NCI-H524 (cell line): ENCODE measurements around the gene DNMBP.
"Not testable (repeated sequence)": the region's sequence is repeated elsewhere in the genome, so short reads cannot be mapped to it uniquely, and the experiment has no call there.

Source experiments
- DNase-seq, 2 experiments: peaks; one replicate each; lab custom pipeline; 2025; lab: John Stamatoyannopoulos, UW

DNMBP gene

DNA sequence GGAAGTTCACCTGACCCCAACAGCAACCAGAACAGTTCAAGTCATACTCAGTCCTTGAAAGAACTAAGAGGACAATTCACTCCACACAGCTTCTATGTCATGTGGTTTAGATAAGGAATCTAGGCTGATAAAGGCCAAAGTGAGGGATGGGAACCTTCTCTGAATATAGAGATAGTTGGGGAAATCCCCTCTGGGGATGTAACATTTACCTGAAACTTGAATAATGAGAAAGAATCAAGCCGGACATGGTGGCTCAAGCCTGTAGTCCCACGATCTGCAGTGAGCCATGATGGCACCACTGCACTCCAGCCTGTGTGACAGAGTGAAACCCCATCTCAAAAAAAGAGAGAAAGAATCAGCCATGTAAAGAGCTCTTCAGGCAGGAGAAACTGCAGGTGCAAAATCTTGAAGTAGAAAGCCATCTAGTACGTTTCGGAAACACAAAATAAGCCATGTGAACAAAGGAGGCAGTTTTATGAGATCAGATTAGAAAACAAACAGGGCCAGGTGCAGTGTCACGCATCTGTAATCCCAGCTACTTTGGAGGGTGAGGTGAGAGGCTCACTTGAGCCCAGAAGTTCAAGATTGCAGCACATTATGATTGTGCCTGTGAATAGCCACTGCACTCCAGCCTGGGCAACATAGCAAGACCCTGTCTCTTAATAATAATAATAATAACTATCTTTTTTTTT is 4.5 kb upstream of the DNMBP start:
- DNase-seq: no peak

- DNase-seq: no peak
These were observed 3.9 kb upstream of the DNMBP start for GRCh38 chr10:100013621-100014020.

- DNase-seq: not testable (repeated sequence)
These were observed 2.2 kb upstream of the DNMBP start for GRCh38 chr10:100011906-100012305.

GRCh38 chr10:100009283-100009792 is 409 bp downstream of the DNMBP start:
- DNase-seq: peak; percentile 27 to 54

GRCh38 chr10:100008708-100009282 is 952 bp downstream of the DNMBP start:
- peak in 1 of 2 experiments; percentile 22 for DNase-seq

- DNase-seq: no peak
These were observed 1.6 kb downstream of the DNMBP start for GRCh38 chr10:100008142-100008522.

- no peak for DNase-seq
These were observed 2.3 kb downstream of the DNMBP start for GRCh38 chr10:100007231-100008141.

DNA sequence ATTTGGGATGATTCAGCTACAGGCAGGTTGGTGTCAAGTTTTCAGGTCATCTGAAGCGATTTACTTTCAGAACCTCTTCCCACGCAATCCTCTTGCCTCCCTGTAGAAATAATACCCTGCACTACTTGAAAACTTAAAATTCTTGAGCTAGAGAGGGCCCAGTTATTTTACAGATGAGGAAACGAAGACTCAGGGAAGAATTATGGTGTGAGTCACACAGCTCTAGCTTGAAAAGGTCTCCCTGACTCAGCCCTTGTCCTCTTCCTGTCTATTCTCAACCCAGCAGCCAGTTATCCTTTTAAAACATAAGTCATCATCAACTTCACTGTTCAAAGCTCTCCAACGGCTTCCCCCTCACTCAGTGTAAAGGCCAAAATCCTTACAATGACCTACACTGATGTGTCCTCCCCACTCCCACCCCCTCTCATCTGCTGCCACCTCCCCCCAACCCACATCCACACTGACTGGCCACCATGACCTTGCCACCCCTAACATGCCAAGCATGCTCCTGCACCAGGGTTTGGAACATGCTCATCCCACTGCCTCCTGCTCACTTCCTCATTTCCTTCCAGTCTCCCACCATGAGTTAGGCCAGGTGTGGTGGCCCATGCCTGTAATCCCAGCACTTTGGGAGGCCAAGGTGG is 3.4 kb downstream of the DNMBP start:
- DNase-seq: no peak

- DNase-seq: no peak
These were observed 4.8 kb downstream of the DNMBP start for GRCh38 chr10:100004805-100005510.

DNA sequence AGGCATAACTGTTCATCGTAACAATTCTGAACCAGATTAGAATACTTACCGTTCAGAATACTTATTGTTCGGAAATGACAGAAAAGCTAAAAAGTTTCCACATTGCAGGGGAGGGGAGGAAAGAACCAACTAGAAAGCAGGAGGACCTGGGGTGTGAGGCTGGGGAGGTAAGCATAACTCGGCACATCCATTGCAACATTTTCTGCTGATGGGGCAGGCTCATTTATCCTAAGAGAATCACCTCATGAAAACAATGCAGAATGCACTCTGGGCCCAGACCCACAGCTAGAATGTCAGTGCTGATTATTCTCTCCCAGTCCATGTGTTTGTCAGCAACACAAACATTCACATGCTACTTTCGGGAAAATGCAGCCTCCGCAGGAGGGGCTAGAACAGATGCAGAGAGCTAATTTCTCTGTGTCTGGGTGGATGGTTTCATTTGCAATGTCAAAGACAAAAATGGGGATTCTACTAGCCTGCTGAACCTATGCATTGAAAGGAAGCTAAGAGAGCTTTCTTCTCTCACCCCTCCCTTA is 9.6 kb downstream of the DNMBP start:
- DNase-seq: no peak

DNA sequence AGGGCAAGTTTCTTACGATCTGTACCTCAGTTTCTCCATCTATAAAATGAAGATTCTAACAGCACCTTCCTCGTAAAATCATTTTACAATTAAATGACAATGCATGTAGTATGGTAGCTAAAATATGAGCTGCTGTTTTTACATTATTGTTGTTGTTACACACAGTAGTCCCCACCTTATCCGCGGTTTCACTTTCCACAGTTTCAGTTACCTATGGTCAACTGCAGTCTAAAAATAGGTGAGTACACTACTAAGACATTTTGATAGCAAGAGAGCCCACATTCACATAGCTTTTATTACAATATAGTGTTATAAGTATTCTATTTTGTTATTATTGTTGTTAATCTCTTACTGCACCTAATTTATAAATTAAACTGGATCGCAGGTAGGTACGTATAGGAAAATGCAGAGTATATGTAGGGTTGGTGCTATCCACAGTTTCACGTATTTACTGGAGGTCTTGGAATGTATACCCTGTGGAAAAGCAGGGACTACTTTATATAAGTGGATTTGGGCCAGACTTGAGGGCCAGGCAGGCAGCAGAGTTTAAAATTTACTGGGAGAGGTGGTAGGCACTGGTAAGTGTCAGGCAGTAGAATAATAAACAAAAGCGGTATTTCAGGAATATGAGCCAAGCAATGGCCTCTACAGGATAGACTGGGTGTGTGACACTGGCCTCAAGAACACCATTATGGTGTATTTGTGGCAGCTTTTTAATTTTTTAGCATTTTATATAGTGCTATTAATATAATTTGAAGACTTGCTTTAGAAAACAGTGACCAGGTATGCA is 10.2 kb downstream of the DNMBP start:
- no peak for DNase-seq

DNA sequence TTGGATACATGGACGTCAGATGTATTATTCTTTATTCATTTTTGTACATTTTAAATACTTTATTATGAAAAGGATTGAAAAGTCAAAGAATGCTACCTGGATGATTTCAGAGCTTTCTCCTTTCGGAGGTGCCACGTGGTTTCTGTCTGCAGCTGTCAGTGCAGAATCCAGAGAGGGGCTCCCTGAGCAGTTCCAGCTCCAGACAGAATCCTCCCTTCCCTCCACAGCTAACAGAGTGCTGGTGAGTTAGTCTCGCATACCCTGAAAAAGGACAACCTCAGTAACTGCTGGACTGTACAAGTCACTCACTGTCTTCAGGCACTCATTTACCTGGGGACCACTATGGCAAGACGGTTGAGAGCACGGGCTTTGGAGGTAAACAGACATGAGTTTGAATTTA is 10.9 kb downstream of the DNMBP start:
- no peak for DNase-seq

GRCh38 chr10:99996671-99997648 is 12.8 kb downstream of the DNMBP start:
- DNase-seq: no peak

DNA sequence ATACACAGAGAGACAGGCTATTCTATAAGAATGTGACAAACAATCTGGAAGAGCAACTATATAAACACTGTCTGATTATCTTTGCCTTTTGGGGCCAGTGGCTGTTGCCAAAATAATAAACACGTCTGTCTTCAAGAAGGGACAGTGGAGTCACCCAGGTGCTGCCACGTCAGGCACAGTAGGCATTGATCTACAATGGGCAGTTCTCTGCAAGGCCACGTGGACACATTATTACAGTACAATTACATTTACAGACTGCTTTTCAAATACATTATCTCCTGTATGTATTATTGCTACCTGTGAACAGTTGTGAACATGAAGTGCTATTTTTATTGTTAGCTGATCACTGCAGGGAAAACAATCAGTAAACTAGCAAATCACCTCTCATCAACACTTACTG is 14.0 kb downstream of the DNMBP start:
- DNase-seq: no peak

DNA sequence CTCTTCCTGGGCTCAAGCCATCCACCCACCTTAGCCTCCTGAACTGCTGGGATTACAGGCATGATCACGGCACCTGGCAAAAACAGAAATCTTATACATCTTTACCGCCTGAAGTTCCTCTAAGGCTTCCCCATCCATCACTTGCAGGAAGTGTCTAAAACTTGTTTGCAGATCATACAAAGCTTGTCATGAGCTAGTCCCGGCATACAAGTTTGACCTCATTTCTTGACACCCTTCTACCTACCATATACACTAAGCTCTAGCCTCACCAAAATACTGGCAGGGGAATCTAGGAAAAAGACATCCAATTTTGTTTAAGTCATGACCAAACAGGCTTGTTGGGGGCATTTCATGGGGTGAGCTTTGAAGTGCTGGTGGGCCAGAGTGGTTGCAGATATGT is 14.5 kb downstream of the DNMBP start:
- no peak for DNase-seq

DNA sequence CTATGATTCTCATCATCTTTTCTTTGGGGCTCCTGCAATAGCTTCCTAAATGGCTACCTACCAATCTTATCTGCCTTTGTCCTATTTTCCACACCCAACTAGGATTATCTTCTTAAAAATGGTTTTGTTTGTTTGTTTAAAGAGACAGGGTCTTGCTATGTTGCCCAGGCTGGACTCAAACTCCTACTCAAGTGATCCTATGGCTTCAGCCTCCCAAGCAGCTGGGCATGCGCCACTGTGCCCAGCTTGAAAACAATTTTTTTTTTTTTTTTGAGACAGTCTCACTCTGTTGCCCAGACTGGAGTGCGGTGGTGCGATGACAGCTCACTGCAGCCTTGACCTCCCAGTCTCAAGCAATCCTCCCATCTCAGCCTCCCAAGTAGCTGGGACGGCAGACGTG is 14.9 kb downstream of the DNMBP start:
- DNase-seq: no peak

DNA sequence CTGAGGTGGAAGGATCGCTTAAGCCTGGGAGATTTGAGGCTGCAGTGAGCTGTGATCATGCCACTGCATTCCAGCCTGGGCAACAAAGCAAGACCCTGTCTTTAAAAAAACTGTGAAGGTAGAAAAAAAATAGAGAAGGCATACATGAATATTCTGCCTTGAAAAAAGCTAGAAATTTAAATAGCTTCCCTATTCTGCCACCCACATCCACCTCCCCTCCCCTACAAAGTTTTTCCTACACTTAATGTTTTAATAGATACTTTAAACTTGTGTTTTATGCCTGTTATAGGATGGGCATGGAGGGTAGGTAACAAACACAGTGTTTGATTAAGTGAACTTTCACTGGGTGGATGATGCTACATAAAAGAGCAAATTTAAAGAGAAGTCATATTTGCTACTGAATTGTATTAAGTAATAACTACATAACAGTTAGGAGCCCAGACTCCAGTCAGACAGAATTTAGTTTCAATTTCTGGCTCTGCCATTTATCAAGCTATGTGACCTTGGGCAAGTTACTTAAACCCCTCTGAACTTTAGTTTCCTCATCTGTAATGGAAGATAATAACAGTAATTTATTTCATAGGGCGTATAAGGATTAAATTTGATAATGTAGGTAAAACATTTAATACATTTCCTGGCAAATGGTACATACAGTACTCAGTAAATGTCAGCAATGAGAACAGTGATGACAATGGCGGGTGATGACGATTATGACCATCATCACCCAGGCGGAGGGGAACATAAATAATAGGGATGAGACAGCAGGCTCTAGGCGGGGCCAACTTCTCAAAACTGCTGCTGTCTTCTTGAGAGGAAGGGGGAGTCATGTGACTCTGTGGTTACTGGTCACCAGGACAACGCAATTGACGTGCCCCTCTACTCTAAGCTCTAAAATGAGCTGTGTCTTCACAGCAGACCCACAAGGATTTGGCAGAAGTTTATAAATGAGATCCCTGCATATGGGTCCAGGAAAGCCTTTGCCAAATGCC is 15.8 kb downstream of the DNMBP start:
- peak; percentile 18 to 56 for DNase-seq

DNA sequence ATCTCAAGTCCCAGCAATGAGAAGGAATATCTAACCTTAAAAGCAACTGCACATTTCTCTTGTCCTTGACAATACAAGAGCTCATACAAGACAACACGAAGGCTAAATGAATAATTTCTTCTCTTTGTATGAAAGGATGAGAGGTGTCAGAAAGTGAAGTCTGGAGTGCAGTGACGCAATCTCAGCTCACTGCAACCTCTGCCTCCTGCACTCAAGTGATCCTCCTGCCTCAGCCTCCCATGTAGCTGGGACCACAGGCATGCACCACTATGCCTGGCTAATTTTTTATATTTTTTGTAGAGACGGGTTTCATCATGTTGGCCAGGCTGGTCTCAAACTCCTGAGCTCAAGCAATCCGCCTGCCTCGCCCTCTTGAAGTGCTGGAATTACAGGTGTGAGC is 24.1 kb downstream of the DNMBP start:
- not testable (repeated sequence) for DNase-seq
